Measurements from ENCODE around the gene MEMO1. TPM values are rescaled to one million over a fixed set of nuclear protein-coding genes. Genes with fewer than 3 reads are reported as not detected.
"Not testable (repeated sequence)": the region's sequence is repeated elsewhere in the genome, so short reads cannot be mapped to it uniquely, and the experiment has no call there.

MEMO1 gene
- polyA plus RNA-seq, 1 of the 3 experiments (the other 2 are of a cell fraction) = 54.3 TPM

GRCh38 chr2:32010280-32010669, 533 bp downstream of the MEMO1 start:
- no CpG with 5 or more reads among the region's 43 CpGs for whole genome bisulfite sequencing (ENCODE audit: low lambda C conversion rate)

DNA sequence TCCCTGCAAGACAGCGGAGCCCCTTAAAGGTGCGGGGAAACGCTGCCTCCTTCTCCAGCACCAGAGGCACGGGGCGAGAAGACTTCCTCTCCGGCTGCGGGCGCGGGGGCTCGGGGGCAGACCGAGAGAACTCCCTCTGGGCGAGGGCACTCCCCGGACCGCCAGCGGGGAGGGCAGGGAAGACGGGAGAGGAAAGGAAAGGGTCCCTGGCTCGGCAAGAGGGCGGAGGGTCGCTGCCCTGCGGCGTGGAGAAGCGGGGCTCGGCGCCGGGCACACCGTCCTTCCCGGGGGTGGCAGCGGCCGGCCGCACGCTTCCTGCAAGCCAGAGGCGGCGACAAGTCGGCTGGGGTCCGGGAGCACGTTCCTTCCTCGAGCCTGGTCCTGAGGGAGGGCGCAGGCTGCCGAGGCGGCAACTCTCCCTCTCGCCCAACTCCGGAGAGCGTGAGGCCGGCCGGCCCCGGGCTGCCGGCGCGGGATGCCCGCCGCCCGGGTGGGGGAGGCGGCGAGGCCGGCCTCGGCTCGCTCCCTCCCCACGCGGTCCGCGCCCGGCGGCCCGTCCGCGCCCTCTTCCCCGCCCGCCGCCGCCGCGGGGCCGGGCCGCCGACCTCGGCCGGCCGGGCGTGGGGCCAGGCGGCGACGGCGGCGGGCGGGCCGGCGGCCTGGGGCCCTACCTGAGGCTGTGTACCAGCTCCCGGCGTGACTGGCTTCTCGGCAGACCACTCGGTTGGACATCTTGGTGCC, 1.1 kb downstream of the MEMO1 start:
- Histone ChIP-seq H3K4me1 (ENCODE audit: control insufficient read depth in 1 of 2, insufficient read depth in 2 of 2, low read depth in 1 of 2, low read length in 1 of 2) (peaks cover 0 to 8% of the 10 kb centered on the region in 2 experiments; a peak in 2 of 4 replicates), H3K9me3 (no peaks in the 10 kb centered on the region), H3K36me3 (replicated peaks in 1 of 2; ENCODE audit: control insufficient read depth in 1 of 2, insufficient read depth in 2 of 2, low read length in 1 of 2) (peaks cover 0 to 3% of the 10 kb centered on the region in 2 experiments), H3K27me3 (ENCODE audit: insufficient read depth) (no peaks in the 10 kb centered on the region), H3K4me3 (ENCODE audit: low read depth in 2 of 2, low read length in 1 of 2) (peak overlapping the region; percentile 88 to 92), H3K27ac (ENCODE audit: low read depth in 2 of 2, low read length in 1 of 2) (peak overlapping the region; percentile 68 to 84), H3K9me2 (no peaks in the 10 kb centered on the region), H3K79me2 (ENCODE audit: insufficient read depth) (peaks cover 50% of the 10 kb centered on the region), H4K20me1 (ENCODE audit: insufficient read depth) (peaks cover 49% of the 10 kb centered on the region), H3K4me2 (peak overlapping the region; percentile 76), H3F3A (replicated peaks; ENCODE audit: insufficient read depth) (no peaks in the 10 kb centered on the region), H2AFZ (ENCODE audit: low read depth) (no peak overlapping the region), H3K9ac (peak overlapping the region; percentile 75)
- TF ChIP-seq POLR2AphosphoS5 (IDR thresholded peaks at IDR 0.05; ENCODE audit: low read depth, low read length) = 0 out of 2 replicates have a peak, but pooled peaks have one; percentile 27
- TF ChIP-seq RCOR1 (IDR thresholded peaks at IDR 0.05; ENCODE audit: low read length) = no peak
- TF ChIP-seq MXI1 (IDR thresholded peaks at IDR 0.05; ENCODE audit: low read depth, low read length) = peak; percentile 51; the same call in 1 of the 2 replicates
- WGBS (ENCODE audit: low lambda C conversion rate) = 0% methylated on average over 43 of the region's 91 CpGs
- ChIA-PET CTCF (interaction anchor here (1.5 kb wide), 1 partner anchor 34 kb away, joined by 4 read pairs; no protein-coding TSS in a partner anchor), POLR2A (interaction anchor here (1.0 to 1.2 kb wide), 2 partner anchors 30 to 156 kb away, joined by 3 to 6 read pairs; partner anchors contain the start of genes DPY30 and SLC30A6)
- peak; percentile 81 for DNase-seq

More at GRCh38 chr2:32010280-32010669, 533 bp downstream of the MEMO1 start:
- DNase-seq = peak; percentile 72
- H3K9me2 ChIP-seq; H2AFZ ChIP-seq (ENCODE audit: low read depth); CTCF ChIA-PET; H3K4me1 ChIP-seq (ENCODE audit: control insufficient read depth in 1 of 2, insufficient read depth in 2 of 2, low read depth in 1 of 2, low read length in 1 of 2); H3K9me3 ChIP-seq; H3K4me2 ChIP-seq; H3K36me3 ChIP-seq (replicated peaks in 1 of 2; ENCODE audit: control insufficient read depth in 1 of 2, insufficient read depth in 2 of 2, low read length in 1 of 2); H3F3A ChIP-seq (replicated peaks; ENCODE audit: insufficient read depth); H3K27me3 ChIP-seq (ENCODE audit: insufficient read depth): not testable (repeated sequence)
- peak overlapping the region; percentile 24; the same call in 1 of the 2 replicates for H3K9ac ChIP-seq
- H3K4me3 ChIP-seq (ENCODE audit: low read depth in 2 of 2, low read length in 1 of 2) = peak overlapping the region in 1 of 2 experiments; percentile 92; a peak in 3 of 4 replicates
- peaks cover 45% of the 10 kb centered on the region for H3K79me2 ChIP-seq (ENCODE audit: insufficient read depth)
- peaks cover 43% of the 10 kb centered on the region for H4K20me1 ChIP-seq (ENCODE audit: insufficient read depth)
- POLR2A ChIA-PET = interaction anchor here (0.5 to 1.6 kb wide), 7 partner anchors 10 to 272 kb away, joined by 3 to 7 read pairs (median 3); partner anchors contain the start of genes SLC30A6 and SPAST
- 0 out of 2 replicates have a peak, but pooled peaks have one; percentile 29 for TF ChIP-seq TAF1 (IDR thresholded peaks at IDR 0.05; ENCODE audit: borderline replicate concordance, low read depth, low read length)
- H3K27ac ChIP-seq (ENCODE audit: low read depth in 2 of 2, low read length in 1 of 2) = peak overlapping the region; percentile 55 to 98; a peak in 3 of 4 replicates

DNA sequence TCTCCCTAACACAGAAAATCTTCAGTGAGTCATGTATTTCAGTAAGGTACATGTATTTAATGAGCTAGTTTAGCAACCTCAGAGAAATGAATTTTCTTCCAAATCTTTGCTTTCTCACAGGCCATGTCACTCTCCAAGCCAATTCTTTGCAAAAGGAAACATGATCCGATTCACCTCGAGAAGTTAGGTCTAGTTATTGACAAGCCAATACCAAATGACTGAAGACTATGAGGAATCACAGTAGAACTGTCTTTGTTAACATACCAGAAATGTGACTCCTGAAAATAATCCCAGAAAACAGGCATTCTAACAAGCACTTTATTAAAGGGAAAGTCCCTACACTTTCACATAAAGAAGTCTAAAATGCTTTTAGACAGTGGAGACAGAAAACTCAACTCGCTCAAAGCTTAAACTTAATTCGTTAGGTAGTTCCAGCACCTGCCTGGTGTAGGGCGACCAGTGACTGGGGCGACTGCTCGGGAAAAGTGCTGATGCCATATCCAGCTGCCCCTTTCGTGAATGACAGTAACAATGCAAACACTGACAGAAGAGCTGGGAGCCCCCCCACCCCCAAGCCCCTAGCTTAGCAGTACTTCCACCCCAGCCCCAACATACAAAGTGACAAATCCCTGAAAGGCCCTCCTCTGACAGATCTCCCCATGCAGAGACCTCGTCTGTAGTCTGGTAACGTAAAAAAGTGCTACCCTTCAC, 1.8 kb downstream of the MEMO1 start:
- Histone ChIP-seq H3K36me3 (replicated peaks in 1 of 2; ENCODE audit: control insufficient read depth in 1 of 2, insufficient read depth in 2 of 2, low read length in 1 of 2) (peaks cover 0 to 3% of the 10 kb centered on the region in 2 experiments), H3K27ac (ENCODE audit: low read depth in 2 of 2, low read length in 1 of 2) (peak overlapping the region; percentile 68 to 84), H3K9me2 (no peaks in the 10 kb centered on the region), H3F3A (replicated peaks; ENCODE audit: insufficient read depth) (no peaks in the 10 kb centered on the region), H3K4me2 (peak overlapping the region; percentile 76), H3K4me1 (ENCODE audit: control insufficient read depth in 1 of 2, insufficient read depth in 2 of 2, low read depth in 1 of 2, low read length in 1 of 2) (peaks cover 0 to 8% of the 10 kb centered on the region in 2 experiments; a peak in 2 of 4 replicates), H3K79me2 (ENCODE audit: insufficient read depth) (peaks cover 58% of the 10 kb centered on the region), H3K9ac (peak overlapping the region; percentile 75), H3K9me3 (no peaks in the 10 kb centered on the region), H3K4me3 (ENCODE audit: low read depth in 2 of 2, low read length in 1 of 2) (peak overlapping the region; percentile 88 to 92), H4K20me1 (ENCODE audit: insufficient read depth) (peaks cover 56% of the 10 kb centered on the region), H3K27me3 (ENCODE audit: insufficient read depth) (no peaks in the 10 kb centered on the region), H2AFZ (ENCODE audit: low read depth) (no peak overlapping the region)
- ChIA-PET CTCF (interaction anchor here (1.5 to 1.6 kb wide), 2 partner anchors 12 to 34 kb away, joined by 4 to 5 read pairs; no protein-coding TSS in a partner anchor), POLR2A (interaction anchor here (0.6 to 1.2 kb wide), 3 partner anchors 31 to 172 kb away, joined by 3 to 6 read pairs (median 3); partner anchors contain the start of genes DPY30 and SLC30A6)
- 1% methylated on average over 10 of the region's 10 CpGs for WGBS (ENCODE audit: low lambda C conversion rate)
- no peak for DNase-seq
- no peak for TF ChIP-seq TEAD4 (IDR thresholded peaks at IDR 0.05; ENCODE audit: borderline replicate concordance, insufficient read depth)
- 0 out of 2 replicates have a peak, but pooled peaks have one; percentile 9 for TF ChIP-seq TAF1 (IDR thresholded peaks at IDR 0.05; ENCODE audit: borderline replicate concordance, low read depth, low read length)
- TF ChIP-seq FOXM1 (IDR thresholded peaks at IDR 0.05; ENCODE audit: low read depth) = no peak
- no peak for TF ChIP-seq GABPA (IDR thresholded peaks at IDR 0.05; ENCODE audit: low read depth)
- no peak for TF ChIP-seq RCOR1 (IDR thresholded peaks at IDR 0.05; ENCODE audit: low read length)
- no peak for TF ChIP-seq FOSL2 (IDR thresholded peaks at IDR 0.05; ENCODE audit: borderline replicate concordance, low read depth)
- TF ChIP-seq EP300 (IDR thresholded peaks at IDR 0.05; ENCODE audit: borderline replicate concordance in 1 of 2, low read depth in 1 of 2, low read length in 1 of 2) = no peak
- TF ChIP-seq TCF12 (IDR thresholded peaks at IDR 0.05) = peak; percentile 24; the same call in 1 of the 2 replicates
- TF ChIP-seq NFIC (IDR thresholded peaks at IDR 0.05; ENCODE audit: borderline replicate concordance) = no peak
- TF ChIP-seq POLR2AphosphoS5 (IDR thresholded peaks at IDR 0.05; ENCODE audit: low read depth, low read length) = no peak
- TF ChIP-seq MXI1 (IDR thresholded peaks at IDR 0.05; ENCODE audit: low read depth, low read length) = no peak
- TF ChIP-seq JUND (IDR thresholded peaks at IDR 0.05) = peak; percentile 15; the same call in 1 of the 2 replicates
- no peak for TF ChIP-seq EZH2phosphoT487 (IDR thresholded peaks at IDR 0.05; ENCODE audit: borderline replicate concordance, low read depth)
- no peak for TF ChIP-seq YY1 (IDR thresholded peaks at IDR 0.05; ENCODE audit: low read depth)
- TF ChIP-seq CTCF (IDR thresholded peaks at IDR 0.05) = no peak
